HL-60/S4 (cell line): ENCODE measurements around the gene CCL21.

Source experiments
- in situ Hi-C: fragments of 300-500 bp; cut with MboI; formaldehyde crosslinking; loops from 2 replicates; pipeline ENCODE4 v1.14.3; 2022; ENCODE audit warnings: low sequenced_read_pairs

CCL21 gene

DNA sequence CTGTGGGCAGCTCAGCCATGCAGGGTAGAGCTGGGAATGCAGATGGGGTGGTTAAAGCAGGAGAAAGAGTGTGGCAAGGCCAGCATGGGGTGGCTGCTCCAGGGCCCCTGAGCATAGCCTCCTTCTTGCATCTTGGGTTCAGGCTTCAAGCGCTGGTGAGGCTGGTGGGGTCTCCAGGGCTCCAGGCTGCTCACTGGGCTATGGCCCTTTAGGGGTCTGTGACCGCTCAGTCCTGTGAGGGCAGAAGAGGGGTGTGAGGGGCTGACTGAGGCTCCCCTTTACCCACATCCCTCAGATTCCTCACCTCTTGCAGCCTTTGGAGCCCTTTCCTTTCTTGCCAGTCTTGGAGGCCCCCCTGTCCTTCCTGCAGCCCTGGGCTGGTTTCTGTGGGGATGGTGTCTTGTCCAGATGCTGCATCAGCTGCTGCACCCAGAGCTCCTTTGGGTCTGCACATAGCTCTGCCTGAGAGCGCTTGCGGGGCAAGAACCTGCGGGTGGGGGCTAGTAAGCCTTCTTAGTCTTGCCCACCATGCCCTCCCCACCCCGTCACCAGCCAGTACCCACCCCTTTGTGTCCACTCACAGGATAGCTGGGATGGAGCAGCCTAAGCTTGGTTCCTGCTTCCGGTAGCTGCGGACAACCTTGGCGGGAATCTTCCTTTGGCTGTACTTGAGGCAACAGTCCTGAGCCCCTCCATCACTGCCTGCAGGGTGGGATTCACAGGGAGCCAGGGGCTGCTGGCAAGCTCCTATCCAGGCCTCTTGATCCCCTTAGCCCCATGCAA is 549 bp downstream of the CCL21 start:
- in situ Hi-C loops: no loop called here

DNA sequence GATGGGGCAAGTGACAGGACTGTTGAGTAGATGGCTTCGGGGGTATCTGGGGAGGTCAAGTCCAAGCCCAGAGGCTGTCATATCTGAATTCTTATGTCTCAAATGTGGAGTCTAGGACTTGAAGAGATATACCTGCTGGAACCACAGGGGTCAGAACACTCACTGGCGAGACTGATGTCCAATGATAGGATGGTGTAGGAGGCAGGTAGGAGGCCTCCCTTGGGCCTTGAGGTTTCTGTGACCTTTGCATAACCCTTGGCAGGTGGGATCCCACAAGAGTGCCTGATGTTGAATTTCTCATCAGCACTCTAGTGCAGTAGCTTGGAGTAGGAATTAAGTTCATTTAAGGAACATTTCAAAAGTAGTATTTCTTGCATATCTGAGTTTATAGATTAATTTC is 2.8 kb downstream of the CCL21 start:
- in situ Hi-C loops: no loop called here

GRCh38 chr9:34701769-34702736 is 7.9 kb downstream of the CCL21 start:
- in situ Hi-C loops: no loop called here

DNA sequence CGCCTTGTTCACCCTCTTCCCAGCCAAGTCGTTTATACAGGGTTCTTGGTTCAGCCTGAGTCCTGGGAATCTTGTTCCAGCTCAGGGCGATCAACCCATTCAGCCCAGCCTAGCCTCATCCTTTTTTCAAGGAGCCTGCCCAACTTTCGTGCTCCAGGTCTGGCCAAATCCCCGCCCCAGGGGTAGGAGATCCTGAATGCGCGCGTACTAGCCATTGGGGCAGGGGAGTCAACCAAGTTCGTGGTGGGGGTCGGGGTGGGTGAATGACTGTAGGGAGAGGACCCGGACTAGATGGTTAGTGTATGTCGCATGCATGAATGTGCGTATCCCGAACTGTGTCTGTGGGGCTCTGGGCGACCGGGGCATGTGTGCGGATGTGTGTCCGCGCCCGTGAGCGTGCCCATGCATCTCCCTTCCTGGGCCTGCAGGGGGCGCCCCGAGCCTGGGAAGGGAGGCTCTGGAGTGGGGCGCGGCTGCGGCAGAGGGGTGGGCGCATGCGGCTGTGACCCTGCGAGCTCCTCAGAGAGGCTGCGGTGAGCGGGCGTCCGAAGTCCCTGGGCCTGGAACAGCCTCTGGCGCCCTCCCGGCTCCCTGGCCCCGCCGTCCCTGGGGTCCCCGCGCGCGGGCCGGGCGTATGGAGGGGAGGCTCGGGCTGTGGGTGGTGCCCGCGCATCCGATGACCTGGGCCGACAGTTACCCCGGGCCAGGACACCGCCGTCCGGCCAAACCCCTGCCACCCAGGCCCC is 8.7 kb downstream of the CCL21 start:
- in situ Hi-C loops: no loop called here

DNA sequence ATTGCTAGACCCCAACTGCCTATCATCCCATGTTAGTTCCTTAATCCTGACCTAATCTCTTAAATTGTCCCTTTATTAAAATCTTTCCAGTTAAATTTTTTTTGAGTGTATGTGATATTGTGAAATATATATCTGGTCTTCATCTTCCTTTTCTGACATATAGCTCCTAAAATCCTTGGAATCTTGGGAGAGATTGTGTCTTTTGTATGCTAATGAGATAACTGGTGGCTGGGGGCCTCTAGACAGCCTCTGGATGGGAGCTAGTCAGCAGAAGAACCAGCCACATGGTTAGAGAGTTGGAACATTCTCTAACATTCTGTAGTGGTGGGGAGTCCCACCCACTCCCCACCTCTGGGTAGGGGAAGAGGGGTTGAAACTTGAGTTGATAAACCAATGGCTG is 15.1 kb downstream of the CCL21 start:
- in situ Hi-C loops: no loop called here

- in situ Hi-C loops: no loop called here
Measured at GRCh38 chr9:34693560-34693959, 16.4 kb downstream of the CCL21 start.

DNA sequence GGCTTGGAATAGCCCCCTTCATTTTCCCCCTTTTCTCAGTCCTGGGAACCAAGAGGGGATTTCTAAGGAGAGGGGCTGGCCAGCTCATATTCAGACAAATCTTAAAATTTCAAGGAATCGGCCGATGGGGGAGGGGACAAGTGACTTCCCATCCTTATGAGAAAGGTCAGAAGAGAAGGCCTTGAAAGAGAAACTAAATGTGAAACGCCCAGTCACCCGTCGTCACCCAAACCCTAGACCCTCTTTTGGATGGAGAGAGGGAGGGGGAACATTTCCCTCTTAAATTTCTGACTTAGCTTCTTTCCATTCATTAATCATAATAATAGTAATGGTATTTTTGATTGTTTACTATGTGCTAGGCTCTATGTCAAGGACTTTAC is 18.0 kb downstream of the CCL21 start:
- in situ Hi-C loops: no loop called here

GRCh38 chr9:34690983-34691935 is 18.7 kb downstream of the CCL21 start, which contains the start of gene CCL19:
CCL19 (minus strand) TSS chr9:34691276; CDS start chr9:34691139, 137 bp downstream.
- in situ Hi-C loops: no loop called here

DNA sequence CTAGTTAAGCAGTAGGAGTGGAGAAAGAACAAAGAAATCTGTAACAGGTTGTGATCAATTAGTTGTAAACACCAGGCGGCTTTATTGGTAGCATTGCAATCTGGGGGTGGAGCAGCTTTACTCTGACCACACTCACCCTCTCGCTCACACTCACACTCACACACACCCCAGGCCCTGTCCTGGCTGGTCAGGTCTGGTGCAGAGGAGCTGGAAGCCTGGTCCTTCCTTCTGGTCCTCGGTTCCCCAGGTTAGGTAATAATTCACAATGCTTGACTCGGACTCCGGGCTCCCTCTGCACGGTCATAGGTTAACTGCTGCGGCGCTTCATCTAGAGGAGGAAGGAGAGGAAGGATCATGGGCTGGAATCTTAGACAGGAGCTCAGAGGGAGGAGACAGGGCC is 20.4 kb downstream of the CCL21 start:
- in situ Hi-C loops: no loop called here

GRCh38 chr9:34689116-34689470 is 20.8 kb downstream of the CCL21 start:
- in situ Hi-C loops: no loop called here

DNA sequence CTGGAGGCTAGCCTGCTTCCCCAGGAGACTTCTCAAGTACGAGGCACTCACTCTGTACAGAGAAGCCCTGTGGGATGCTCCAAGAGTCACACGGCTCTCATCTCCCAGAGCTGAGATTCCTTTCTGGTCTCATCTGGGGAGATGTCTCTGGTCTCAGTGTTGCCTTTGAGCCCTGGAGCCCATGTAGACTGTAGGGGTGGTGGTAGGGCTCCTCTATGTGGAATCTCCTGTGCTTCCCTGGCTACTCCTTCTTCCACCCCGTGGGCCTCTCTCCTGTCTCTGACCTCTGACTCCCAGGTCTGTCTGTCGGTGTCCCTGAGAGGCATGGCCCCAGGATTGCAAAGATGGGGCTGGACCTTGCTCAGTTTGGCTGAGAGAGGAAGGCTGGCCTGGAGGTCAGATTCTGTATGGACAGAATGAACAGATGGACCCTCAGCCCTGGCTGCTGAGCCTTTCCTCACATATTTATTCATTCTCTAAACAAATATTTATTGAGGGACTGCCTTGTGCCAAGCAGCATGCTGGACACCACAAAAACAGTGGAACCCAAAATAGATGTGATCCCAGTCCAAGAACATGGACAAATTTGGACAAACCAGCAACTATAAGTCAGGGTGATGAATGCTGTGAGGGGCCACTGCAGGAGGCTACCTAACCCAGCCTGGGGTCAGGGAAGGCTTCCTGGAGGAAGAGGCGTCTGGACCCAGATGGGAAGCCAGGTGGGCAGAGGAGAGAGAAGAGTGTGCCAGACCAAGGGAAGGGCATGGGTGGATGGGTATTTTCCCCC is 21.4 kb downstream of the CCL21 start:
- in situ Hi-C loops: no loop called here

DNA sequence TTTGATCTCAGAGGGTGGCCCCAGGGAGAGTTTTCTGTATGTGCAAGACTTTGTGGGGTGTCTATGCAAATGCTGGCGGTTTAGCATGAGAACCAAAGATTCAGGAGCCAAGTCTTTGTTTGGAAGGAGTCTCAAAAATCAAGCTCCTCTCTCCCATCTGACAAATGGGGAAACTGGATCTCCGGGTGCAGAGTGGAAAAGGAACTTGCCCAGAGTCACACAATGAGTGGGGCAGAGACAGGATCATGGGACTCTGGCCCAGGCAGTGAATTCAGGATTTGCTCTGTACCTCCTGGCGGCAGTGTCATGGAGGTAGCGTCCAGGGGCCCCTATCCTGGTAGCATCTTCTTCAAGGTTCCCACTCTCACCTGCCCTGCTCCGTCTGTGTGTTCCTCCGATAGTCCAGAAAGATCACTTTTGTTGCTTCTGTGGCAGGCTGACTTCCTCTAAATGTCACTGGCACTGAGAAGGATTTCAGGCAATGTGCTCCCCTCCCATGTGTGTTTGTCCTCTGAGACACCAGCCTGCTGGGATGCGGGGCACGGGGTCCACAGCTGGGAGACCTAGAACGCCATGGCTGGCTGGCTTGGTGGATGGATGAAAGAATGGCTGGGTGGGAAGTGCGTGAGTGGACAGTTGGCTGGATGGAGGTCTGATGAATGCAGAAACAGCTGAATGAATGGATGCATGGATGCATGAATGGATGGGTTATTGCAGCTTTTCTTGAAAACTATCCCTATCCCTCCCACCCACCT is 22.5 kb downstream of the CCL21 start:
- in situ Hi-C loops: no loop called here

DNA sequence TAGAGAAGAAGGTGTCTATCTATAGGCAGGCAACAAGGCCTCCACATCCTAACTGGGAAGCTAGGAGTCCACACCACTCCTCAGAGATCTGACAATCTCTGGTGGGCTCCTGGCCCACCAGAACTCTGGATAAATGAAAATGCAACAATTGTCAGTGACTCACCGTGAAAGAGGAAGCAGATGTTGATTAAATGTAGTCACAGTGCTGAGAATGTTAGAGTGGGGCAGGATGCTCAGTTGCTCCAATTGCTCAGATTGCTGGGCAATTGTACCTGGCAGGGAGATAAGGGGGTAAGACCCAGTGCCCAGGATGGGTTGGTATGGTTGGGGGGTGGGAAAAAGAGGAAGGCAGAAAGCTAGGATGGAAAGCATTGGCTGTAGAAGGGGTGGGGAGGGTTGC is 23.2 kb downstream of the CCL21 start:
- in situ Hi-C loops: no loop called here

DNA sequence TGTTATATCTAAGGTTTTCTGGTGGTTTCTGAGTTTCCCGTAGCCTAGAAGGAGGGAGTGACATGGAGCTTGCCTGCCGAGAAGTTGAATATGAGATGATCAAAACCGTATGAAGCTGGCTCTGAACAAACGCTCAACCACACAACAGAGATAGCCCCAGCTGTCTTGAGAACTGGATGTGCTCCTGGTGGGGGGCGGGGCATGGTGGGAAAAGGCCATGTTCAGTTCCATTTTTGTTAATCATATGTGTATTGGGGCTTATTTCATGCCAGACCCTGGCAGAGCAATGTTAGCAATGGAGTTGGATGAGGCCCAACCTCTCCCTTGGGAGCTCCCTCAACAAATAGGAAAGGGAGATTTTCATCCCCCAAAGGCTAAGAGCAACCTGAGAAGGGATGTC is 23.7 kb downstream of the CCL21 start:
- in situ Hi-C loops: no loop called here

DNA sequence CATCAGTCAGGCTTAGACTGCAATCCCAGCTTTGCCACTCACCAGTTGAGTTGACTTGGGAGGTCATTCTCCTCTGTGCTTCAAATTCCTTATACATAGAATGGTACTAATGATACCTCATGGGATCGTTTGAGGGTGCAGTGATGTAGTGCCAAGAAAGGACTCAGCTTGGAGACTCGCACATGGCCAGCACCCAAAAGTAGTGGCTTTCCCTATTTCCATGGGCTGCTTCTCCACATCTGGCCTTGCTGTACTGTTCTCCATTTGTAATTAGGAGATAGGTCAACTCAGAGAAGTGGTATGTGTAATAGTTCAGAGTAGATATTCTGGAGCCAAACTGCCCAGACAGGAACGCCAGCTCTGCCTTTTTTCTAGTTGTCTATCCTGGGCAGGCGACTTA is 24.3 kb downstream of the CCL21 start:
- in situ Hi-C loops: no loop called here

GRCh38 chr9:34684816-34685215 is 25.1 kb downstream of the CCL21 start:
- in situ Hi-C loops: no loop called here

DNA sequence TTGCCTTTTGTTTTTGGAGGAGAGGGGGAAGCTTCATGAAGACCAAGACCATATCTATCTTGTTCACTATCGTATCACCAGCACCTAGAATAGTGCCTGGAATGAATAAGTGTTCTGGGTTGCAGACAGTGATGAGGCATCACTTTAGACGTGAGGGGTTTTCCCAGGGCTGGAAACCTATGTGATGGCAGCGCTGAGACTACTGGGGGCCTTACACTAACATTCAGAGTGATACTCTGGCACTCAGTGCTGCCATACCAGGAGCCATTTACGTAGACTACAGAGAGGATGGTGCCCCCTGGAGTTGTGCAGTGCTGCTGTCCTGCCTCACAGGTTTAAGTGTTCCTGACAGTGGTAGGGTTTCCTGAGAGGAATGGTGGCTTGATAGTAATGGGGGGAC is 25.8 kb downstream of the CCL21 start:
- in situ Hi-C loops: no loop called here

DNA sequence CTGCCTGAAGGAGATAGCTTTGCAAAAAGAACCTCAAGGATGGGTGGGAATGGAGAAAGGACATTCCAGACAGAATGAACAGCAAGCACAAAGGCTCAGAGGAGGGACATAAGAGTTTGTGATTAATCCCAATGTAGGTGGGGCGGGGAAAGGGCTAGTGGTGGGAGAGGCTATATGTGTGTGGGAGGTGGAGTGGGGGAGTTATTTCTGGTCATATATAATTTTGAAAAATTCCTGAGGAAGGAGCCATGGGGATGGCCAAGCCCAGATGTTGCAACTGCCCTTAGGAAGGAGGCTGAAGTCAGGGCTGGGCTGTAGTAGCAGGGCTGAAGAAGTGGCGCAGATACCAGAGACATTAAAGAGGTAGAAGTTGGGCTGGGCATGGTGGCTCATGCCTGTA is 34.1 kb downstream of the CCL21 start:
- in situ Hi-C loops: no loop called here
